ENCODE results near the gene CYTH2. TPM values are rescaled to one million over a fixed set of nuclear protein-coding genes. Genes with fewer than 3 reads are reported as not detected.

Gene CYTH2
- total RNA-seq, 1 donor from 2014 or later = 46.4 TPM

DNA sequence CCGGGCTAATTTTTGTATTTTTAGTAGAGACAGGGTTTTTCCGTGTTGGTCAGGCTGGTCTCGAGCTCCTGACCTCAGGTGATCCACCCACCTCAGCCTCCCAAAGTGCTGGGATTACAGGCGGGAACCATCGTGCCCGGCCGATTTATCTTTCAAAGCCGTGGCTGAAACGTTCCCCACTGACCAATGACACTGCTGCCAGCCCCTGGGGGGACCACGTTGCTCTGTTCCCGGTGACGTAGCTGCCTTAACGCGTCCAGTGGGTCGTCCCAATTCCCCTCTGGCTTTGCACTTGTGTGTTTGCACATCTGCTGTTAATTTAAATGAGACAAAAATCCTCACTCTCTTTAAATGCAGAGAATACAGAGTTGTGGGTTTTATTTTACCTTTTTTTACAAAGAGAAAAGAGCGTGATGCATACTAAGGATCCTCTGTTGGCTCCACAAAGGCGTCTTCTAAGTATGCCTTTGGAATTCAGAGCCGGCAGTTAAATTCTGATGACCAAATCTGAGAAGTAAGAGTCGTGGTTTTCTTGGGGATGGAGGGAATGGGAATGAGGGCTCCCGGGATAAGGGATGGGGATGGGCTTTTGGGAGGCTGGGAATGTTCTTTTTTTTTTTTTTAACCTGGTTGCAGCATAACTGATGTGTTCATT lies 61.0 kb downstream of the CYTH2 start:
- no peak for DNase-seq (ENCODE audit: low spot score)

DNA sequence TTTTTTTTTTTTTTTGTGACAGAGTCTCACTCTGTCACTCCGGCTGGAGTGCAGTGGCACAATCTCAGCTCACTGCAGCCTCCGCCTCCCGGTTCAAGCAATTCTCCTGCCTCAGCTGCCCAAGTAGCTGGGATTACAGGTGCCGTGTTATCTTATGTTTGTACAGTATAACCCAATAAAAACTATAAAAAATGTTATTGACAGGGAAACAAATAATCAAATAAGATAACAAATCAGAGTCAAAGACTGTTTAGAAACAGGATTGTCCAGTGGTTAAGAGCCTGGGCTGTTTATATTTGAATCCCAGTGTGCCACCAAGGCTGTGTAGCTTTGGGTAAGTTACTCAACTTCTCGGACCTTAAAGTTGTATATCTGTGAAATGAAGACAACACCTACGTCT lies 61.6 kb downstream of the CYTH2 start:
- no peak for DNase-seq (ENCODE audit: low spot score)
- intact Hi-C loops (cut with DNase I) = no loop called here

More for the DNA sequence above, 61.0 kb downstream of the CYTH2 start:
- intact Hi-C loops (cut with DNase I) = no loop called here

Other genes starting within 250 kb of the CYTH2 start
- gene CARD8, start 213.5 kb upstream of the CYTH2 start, total RNA-seq = 26.1 TPM
- gene ZNF114, start 199.3 kb upstream of the CYTH2 start, total RNA-seq = 0.35 TPM
- 47.3 TPM for gene EMP3, start 143.8 kb upstream of the CYTH2 start, total RNA-seq
- 50.2 TPM for gene TMEM143, start 105.4 kb upstream of the CYTH2 start, total RNA-seq
- gene SYNGR4, start 105.0 kb upstream of the CYTH2 start, total RNA-seq = not detected
- 70.1 TPM for gene KDELR1, start 77.8 kb upstream of the CYTH2 start, total RNA-seq
- gene GRIN2D, start 75.7 kb upstream of the CYTH2 start, total RNA-seq = 0.70 TPM
- gene GRWD1, start 23.4 kb upstream of the CYTH2 start, total RNA-seq = 17.5 TPM
- 0.32 TPM for gene KCNJ14, start 13.8 kb upstream of the CYTH2 start, total RNA-seq
- 3.0 TPM for gene LMTK3, start 42.5 kb downstream of the CYTH2 start, total RNA-seq
- gene SULT2B1, start 82.8 kb downstream of the CYTH2 start, total RNA-seq = 0.19 TPM
- not detected for gene SPACA4, start 137.4 kb downstream of the CYTH2 start, total RNA-seq
- gene FAM83E, start 145.7 kb downstream of the CYTH2 start, total RNA-seq = not detected
- gene RPL18, start 149.8 kb downstream of the CYTH2 start, total RNA-seq = 437 TPM
- 8.5 TPM for gene SPHK2, start 150.1 kb downstream of the CYTH2 start, total RNA-seq
- gene DBP, start 168.0 kb downstream of the CYTH2 start, total RNA-seq = 4.4 TPM
- 6.5 TPM for gene CA11, start 176.8 kb downstream of the CYTH2 start, total RNA-seq
- not detected for gene NTN5, start 203.6 kb downstream of the CYTH2 start, total RNA-seq
- gene FUT2, start 226.6 kb downstream of the CYTH2 start, total RNA-seq = not detected